ENCODE results near the gene EDEM3.

EDEM3 gene

DNA sequence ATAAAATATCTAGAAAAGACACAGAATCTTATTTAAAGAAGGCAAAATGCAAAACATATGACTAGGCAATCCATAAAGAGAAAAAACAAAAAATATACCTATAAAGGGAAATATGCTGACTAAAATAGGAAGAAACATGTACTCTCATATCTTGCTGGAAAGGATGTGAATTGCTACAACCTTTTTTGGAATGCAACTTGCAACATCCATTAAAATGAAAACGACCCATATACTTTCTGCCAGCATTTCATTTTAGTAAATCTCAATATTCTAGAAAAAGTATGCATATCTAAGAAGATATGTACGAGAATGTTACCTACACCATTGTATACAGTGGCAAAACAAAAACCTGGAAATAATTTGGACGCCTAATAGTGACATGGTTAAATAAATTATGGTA, 56.6 kb downstream of the EDEM3 start:
- H3K36me3 ChIP-seq (ENCODE audit: insufficient read depth, low read length) = peaks cover 21% of the 10 kb centered on the region
- no peak overlapping the region for H3K4me3 ChIP-seq
- H3K9me3 ChIP-seq (ENCODE audit: low read depth, low read length) = no peaks in the 10 kb centered on the region
- peak overlapping the region; percentile 48 for H3K27ac ChIP-seq
- no peak for DNase-seq (ENCODE audit: low read depth, low spot score)
- no peak overlapping the region for H3K9ac ChIP-seq (ENCODE audit: insufficient read length)
- TF ChIP-seq POLR2AphosphoS5 (IDR thresholded peaks at IDR 0.05; ENCODE audit: borderline replicate concordance, low read depth, low read length) (no peak), EZH2 (IDR thresholded peaks at IDR 0.05) (no peak), FOXP2 (optimal IDR thresholded peaks at IDR 0.05; ENCODE audit: control extremely low read depth, extremely low read length, insufficient read depth) (no peak)

GRCh38 chr1:184696403-184696802, 58.3 kb downstream of the EDEM3 start:
- H3K9me3 ChIP-seq (ENCODE audit: low read depth, low read length) = no peaks in the 10 kb centered on the region

DNA sequence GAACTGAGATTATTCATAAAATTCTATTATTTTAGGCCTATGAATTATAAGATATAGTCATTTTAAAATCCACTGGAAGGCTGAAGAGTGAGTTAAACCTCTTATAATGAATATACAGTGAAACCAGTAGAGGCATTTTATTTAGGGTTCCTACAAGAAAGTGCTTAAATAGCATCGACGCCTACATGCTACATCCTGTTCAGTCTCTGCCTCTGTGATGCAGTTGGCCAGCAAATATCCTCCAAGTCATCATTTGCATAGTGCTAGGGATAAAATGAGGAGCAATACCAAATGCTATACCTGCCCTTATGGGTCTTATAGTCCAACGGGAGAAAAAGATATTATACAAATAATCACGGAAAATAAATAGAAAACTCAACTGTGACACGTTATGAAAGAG, 59.6 kb downstream of the EDEM3 start:
- Histone ChIP-seq H3K27ac (no peak overlapping the region), H3K9ac (ENCODE audit: insufficient read length) (no peak overlapping the region), H3K9me3 (ENCODE audit: low read depth, low read length) (no peaks in the 10 kb centered on the region), H3K36me3 (ENCODE audit: insufficient read depth, low read length) (peaks cover 12% of the 10 kb centered on the region), H3K4me3 (no peak overlapping the region)
- DNase-seq (ENCODE audit: low read depth, low spot score) = no peak
- TF ChIP-seq EZH2 (IDR thresholded peaks at IDR 0.05) (no peak), FOXP2 (optimal IDR thresholded peaks at IDR 0.05; ENCODE audit: control extremely low read depth, extremely low read length, insufficient read depth) (no peak), POLR2AphosphoS5 (IDR thresholded peaks at IDR 0.05; ENCODE audit: borderline replicate concordance, low read depth, low read length) (no peak)

More at GRCh38 chr1:184696403-184696802, 58.3 kb downstream of the EDEM3 start:
- Histone ChIP-seq H3K27ac (no peak overlapping the region), H3K9ac (ENCODE audit: insufficient read length) (no peak overlapping the region), H3K4me3 (no peak overlapping the region), H3K36me3 (ENCODE audit: insufficient read depth, low read length) (peaks cover 16% of the 10 kb centered on the region)
- TF ChIP-seq POLR2AphosphoS5 (IDR thresholded peaks at IDR 0.05; ENCODE audit: borderline replicate concordance, low read depth, low read length) (no peak), FOXP2 (optimal IDR thresholded peaks at IDR 0.05; ENCODE audit: control extremely low read depth, extremely low read length, insufficient read depth) (no peak), EZH2 (IDR thresholded peaks at IDR 0.05) (no peak)
- DNase-seq (ENCODE audit: low read depth, low spot score) = no peak

DNA sequence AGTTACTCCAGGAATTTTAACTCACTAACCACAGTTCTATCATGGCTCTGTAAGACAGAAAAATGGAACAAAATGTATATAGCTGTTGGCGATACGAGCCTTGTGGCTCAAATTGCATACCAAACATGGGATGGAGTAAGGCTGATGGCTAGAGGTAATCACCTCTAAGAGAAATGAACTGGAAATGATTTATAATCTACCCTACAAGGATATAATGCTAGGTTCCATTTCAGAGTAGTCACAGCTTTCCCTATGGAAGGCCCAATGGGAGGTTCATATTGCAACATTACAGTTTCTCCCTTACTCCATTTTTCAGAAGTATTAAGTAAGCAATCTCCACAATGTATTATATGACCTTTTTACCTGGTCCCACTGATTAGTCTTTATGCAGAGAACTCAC, 61.6 kb downstream of the EDEM3 start:
- no peak for DNase-seq (ENCODE audit: low read depth, low spot score)
- Histone ChIP-seq H3K36me3 (ENCODE audit: insufficient read depth, low read length) (peaks cover 11% of the 10 kb centered on the region), H3K27ac (peak overlapping the region; percentile 80)

DNA sequence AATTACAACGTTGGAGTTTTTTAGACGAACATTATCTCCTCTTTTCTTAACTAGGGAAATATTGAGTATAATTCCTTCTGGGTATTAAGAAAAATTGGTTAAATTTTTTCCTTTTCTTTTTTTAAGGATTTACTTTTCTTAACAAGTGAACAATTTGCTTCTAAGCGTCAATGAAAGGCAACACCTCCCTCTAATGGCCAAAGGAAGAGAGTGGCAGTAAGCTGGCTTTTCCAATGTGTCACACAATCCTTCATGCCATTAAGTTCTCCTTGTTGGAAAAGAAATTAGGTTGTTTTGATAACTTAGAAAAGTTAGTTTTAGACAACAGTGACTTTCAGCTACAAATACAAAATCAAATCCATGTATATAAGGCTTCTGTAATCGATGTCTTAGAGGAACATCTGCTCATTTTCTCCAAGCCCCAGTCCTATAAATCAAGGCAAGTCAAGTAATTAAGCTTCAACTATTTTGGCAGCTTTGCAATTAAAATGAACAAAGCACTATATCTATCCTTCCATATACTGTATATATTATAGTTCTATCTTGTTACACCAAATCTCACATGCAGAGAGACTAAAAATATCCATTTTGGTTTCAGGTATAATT, 62.8 kb downstream of the EDEM3 start:
- H3K4me3 ChIP-seq = peak overlapping the region; percentile 19; the same call in 1 of the 2 replicates
- TF ChIP-seq POLR2AphosphoS5 (IDR thresholded peaks at IDR 0.05; ENCODE audit: borderline replicate concordance, low read depth, low read length) (no peak), FOXP2 (optimal IDR thresholded peaks at IDR 0.05; ENCODE audit: control extremely low read depth, extremely low read length, insufficient read depth) (no peak), EZH2 (IDR thresholded peaks at IDR 0.05) (no peak)
- H3K9ac ChIP-seq (ENCODE audit: insufficient read length) = peak overlapping the region; percentile 41
- H3K27ac ChIP-seq = peak overlapping the region; percentile 80
- DNase-seq (ENCODE audit: low read depth, low spot score) = peak; percentile 81
- H3K9me3 ChIP-seq (ENCODE audit: low read depth, low read length) = no peaks in the 10 kb centered on the region
- peaks cover 11% of the 10 kb centered on the region for H3K36me3 ChIP-seq (ENCODE audit: insufficient read depth, low read length)

More for the DNA sequence above, 61.6 kb downstream of the EDEM3 start:
- Histone ChIP-seq H3K9me3 (ENCODE audit: low read depth, low read length) (no peaks in the 10 kb centered on the region), H3K4me3 (no peak overlapping the region), H3K9ac (ENCODE audit: insufficient read length) (peak overlapping the region; percentile 14)
- TF ChIP-seq FOXP2 (optimal IDR thresholded peaks at IDR 0.05; ENCODE audit: control extremely low read depth, extremely low read length, insufficient read depth) (no peak), POLR2AphosphoS5 (IDR thresholded peaks at IDR 0.05; ENCODE audit: borderline replicate concordance, low read depth, low read length) (no peak), EZH2 (IDR thresholded peaks at IDR 0.05) (no peak)

GRCh38 chr1:184686540-184686939, 68.1 kb downstream of the EDEM3 start:
- peak; percentile 58 for DNase-seq (ENCODE audit: low read depth, low spot score)

DNA sequence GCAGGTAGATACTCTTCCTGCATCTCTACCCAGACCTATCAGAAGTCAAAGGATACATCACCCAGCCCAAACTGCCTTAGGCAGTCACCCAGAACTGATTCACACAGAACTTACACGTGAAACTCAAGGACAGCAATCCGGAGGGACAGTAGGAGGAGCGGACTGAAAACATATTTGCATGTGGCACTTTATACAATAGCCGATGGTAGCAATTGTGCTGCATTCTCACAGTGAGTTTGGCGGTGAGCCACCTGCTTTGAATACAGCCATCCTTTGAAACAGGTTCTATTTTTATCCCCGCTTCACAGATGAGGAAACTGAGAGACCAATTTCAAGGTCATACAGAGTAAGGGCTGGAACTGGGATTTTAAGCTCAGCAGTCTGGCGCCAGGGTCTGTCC, 69.5 kb downstream of the EDEM3 start:
- Histone ChIP-seq H3K9ac (ENCODE audit: insufficient read length) (no peak overlapping the region), H3K36me3 (ENCODE audit: insufficient read depth, low read length) (no peaks in the 10 kb centered on the region), H3K4me3 (no peak overlapping the region), H3K9me3 (ENCODE audit: low read depth, low read length) (no peaks in the 10 kb centered on the region), H3K27ac (no peak overlapping the region)
- TF ChIP-seq POLR2AphosphoS5 (IDR thresholded peaks at IDR 0.05; ENCODE audit: borderline replicate concordance, low read depth, low read length) = no peak
- TF ChIP-seq FOXP2 (optimal IDR thresholded peaks at IDR 0.05; ENCODE audit: control extremely low read depth, extremely low read length, insufficient read depth) = no peak
- no peak for TF ChIP-seq EZH2 (IDR thresholded peaks at IDR 0.05)
- DNase-seq (ENCODE audit: low read depth, low spot score) = no peak

More at GRCh38 chr1:184686540-184686939, 68.1 kb downstream of the EDEM3 start:
- Histone ChIP-seq H3K9me3 (ENCODE audit: low read depth, low read length) (no peaks in the 10 kb centered on the region), H3K9ac (ENCODE audit: insufficient read length) (no peak overlapping the region), H3K27ac (peak overlapping the region; percentile 14), H3K36me3 (ENCODE audit: insufficient read depth, low read length) (no peaks in the 10 kb centered on the region), H3K4me3 (no peak overlapping the region)
- TF ChIP-seq POLR2AphosphoS5 (IDR thresholded peaks at IDR 0.05; ENCODE audit: borderline replicate concordance, low read depth, low read length) (no peak), FOXP2 (optimal IDR thresholded peaks at IDR 0.05; ENCODE audit: control extremely low read depth, extremely low read length, insufficient read depth) (no peak), EZH2 (IDR thresholded peaks at IDR 0.05) (no peak)

GRCh38 chr1:184684285-184685074, 70.2 kb downstream of the EDEM3 start:
- Histone ChIP-seq H3K9me3 (ENCODE audit: low read depth, low read length) (no peaks in the 10 kb centered on the region), H3K27ac (no peak overlapping the region), H3K9ac (ENCODE audit: insufficient read length) (no peak overlapping the region), H3K36me3 (ENCODE audit: insufficient read depth, low read length) (no peaks in the 10 kb centered on the region), H3K4me3 (no peak overlapping the region)
- DNase-seq (ENCODE audit: low read depth, low spot score) = no peak
- TF ChIP-seq POLR2AphosphoS5 (IDR thresholded peaks at IDR 0.05; ENCODE audit: borderline replicate concordance, low read depth, low read length) (no peak), FOXP2 (optimal IDR thresholded peaks at IDR 0.05; ENCODE audit: control extremely low read depth, extremely low read length, insufficient read depth) (no peak), EZH2 (IDR thresholded peaks at IDR 0.05) (no peak)

All from SK-N-MC (cell line).